ENCODE results near the gene MARCHF10.

The MARCHF10 gene

DNA sequence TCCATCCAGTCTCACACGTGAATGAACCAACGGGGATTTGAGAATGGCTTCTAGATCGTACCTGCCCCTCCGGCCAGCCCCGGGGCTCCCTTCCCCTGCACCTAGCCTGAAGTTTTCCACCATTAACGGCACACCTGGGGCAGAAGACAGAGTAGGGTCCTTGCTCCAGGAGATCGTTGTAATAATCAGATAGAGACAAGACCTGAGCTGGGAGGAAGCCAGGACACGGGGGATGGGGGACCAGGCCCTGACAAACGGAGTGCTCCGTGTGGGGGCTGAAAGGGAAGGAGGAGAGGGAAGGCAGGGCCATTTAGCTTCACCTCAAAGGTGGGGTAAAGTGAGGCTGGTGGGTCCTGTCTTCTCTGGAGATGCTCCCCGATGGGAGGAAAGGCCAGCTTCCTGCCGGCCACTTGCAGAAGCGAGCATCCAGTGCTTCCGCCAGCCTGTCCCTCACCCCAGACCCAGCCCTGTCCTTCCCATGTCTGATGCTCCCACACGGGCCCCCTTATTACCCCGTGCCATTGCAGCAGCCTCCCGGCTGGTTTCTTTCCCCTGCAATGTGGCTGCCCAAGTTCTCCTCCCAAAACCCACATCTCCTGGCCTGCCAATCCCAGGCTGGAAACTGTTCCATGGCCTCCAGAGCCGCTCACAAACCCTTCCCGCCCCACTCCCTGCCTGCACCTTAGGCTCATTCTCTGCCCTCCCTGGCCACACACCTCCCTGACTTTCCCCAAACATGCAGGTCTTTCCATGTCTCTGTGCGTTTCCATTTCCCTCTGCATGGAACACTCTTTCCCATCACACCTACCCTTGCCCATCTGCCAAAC, 101.3 kb downstream of the MARCHF10 start:
- no peak overlapping the region for H3K9ac ChIP-seq (ENCODE audit: low read length)

GRCh38 chr17:62705778-62706597, 102.1 kb downstream of the MARCHF10 start:
- no peak for TF ChIP-seq EZH2phosphoT487 (IDR thresholded peaks at IDR 0.05; ENCODE audit: low read depth)
- TF ChIP-seq, protein P1, sequence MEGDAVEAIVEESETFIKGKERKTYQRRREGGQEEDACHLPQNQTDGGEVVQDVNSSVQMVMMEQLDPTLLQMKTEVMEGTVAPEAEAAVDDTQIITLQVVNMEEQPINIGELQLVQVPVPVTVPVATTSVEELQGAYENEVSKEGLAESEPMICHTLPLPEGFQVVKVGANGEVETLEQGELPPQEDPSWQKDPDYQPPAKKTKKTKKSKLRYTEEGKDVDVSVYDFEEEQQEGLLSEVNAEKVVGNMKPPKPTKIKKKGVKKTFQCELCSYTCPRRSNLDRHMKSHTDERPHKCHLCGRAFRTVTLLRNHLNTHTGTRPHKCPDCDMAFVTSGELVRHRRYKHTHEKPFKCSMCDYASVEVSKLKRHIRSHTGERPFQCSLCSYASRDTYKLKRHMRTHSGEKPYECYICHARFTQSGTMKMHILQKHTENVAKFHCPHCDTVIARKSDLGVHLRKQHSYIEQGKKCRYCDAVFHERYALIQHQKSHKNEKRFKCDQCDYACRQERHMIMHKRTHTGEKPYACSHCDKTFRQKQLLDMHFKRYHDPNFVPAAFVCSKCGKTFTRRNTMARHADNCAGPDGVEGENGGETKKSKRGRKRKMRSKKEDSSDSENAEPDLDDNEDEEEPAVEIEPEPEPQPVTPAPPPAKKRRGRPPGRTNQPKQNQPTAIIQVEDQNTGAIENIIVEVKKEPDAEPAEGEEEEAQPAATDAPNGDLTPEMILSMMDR (IDR thresholded peaks at IDR 0.05; ENCODE audit: low read depth, low read length) = no peak
- Histone ChIP-seq H4K20me1 (ENCODE audit: insufficient read depth, low read length) (no peaks in the 10 kb centered on the region), H3K4me3 (ENCODE audit: low read length) (no peak overlapping the region), H2AFZ (ENCODE audit: low read depth, low read length) (no peak overlapping the region), H3K4me1 (ENCODE audit: low read length) (peaks cover 28% of the 10 kb centered on the region), H3K27me3 (ENCODE audit: low read depth, low read length) (peaks cover 11% of the 10 kb centered on the region; the same call in 1 of the 2 replicates), H3K27ac (ENCODE audit: low read length) (no peak overlapping the region), H3K36me3 (replicated peaks; ENCODE audit: low read depth, low read length) (peaks cover 4% of the 10 kb centered on the region), H3K9me3 (ENCODE audit: insufficient read depth, low read length) (no peaks in the 10 kb centered on the region; the same call in none of the 2 replicates), H3K79me2 (ENCODE audit: low read length) (no peaks in the 10 kb centered on the region), H3K9ac (ENCODE audit: low read length) (no peak overlapping the region), H3K4me2 (ENCODE audit: low read length) (no peak overlapping the region)

More for the DNA sequence above, 101.3 kb downstream of the MARCHF10 start:
- Histone ChIP-seq H3K27me3 (ENCODE audit: low read depth, low read length) (peaks cover 11% of the 10 kb centered on the region; the same call in 1 of the 2 replicates), H2AFZ (ENCODE audit: low read depth, low read length) (no peak overlapping the region), H3K4me3 (ENCODE audit: low read length) (no peak overlapping the region), H3K4me2 (ENCODE audit: low read length) (no peak overlapping the region), H3K9me3 (ENCODE audit: insufficient read depth, low read length) (no peaks in the 10 kb centered on the region; the same call in none of the 2 replicates), H3K79me2 (ENCODE audit: low read length) (no peaks in the 10 kb centered on the region), H4K20me1 (ENCODE audit: insufficient read depth, low read length) (no peaks in the 10 kb centered on the region), H3K36me3 (replicated peaks; ENCODE audit: low read depth, low read length) (peaks cover 4% of the 10 kb centered on the region), H3K27ac (ENCODE audit: low read length) (no peak overlapping the region), H3K4me1 (ENCODE audit: low read length) (peaks cover 20% of the 10 kb centered on the region)
- TF ChIP-seq, protein P1 (IDR thresholded peaks at IDR 0.05; ENCODE audit: low read depth, low read length) = no peak
- TF ChIP-seq EZH2phosphoT487 (IDR thresholded peaks at IDR 0.05; ENCODE audit: low read depth) = no peak

GRCh38 chr17:62705156-62705777, 102.8 kb downstream of the MARCHF10 start:
- Histone ChIP-seq H3K79me2 (ENCODE audit: low read length) (no peaks in the 10 kb centered on the region), H3K9me3 (ENCODE audit: insufficient read depth, low read length) (no peaks in the 10 kb centered on the region; the same call in none of the 2 replicates), H3K4me1 (ENCODE audit: low read length) (peaks cover 29% of the 10 kb centered on the region), H3K27ac (ENCODE audit: low read length) (no peak overlapping the region), H3K4me3 (ENCODE audit: low read length) (no peak overlapping the region), H3K27me3 (ENCODE audit: low read depth, low read length) (peaks cover 11% of the 10 kb centered on the region; the same call in 1 of the 2 replicates), H3K9ac (ENCODE audit: low read length) (no peak overlapping the region), H3K36me3 (replicated peaks; ENCODE audit: low read depth, low read length) (peaks cover 4% of the 10 kb centered on the region), H4K20me1 (ENCODE audit: insufficient read depth, low read length) (no peaks in the 10 kb centered on the region), H3K4me2 (ENCODE audit: low read length) (peak overlapping the region; percentile 98; the same call in 1 of the 2 replicates), H2AFZ (ENCODE audit: low read depth, low read length) (no peak overlapping the region)
- no peak for TF ChIP-seq EZH2phosphoT487 (IDR thresholded peaks at IDR 0.05; ENCODE audit: low read depth)
- TF ChIP-seq, protein P1 (IDR thresholded peaks at IDR 0.05; ENCODE audit: low read depth, low read length) = no peak

All from OCI-LY3 (cell line).